SJSA1 (cell line): ENCODE data around the gene VPS8. TPM values are rescaled to one million over a fixed set of nuclear protein-coding genes. Genes with fewer than 3 reads are reported as not detected.

Experiments used
- DNase-seq, 2 experiments: peaks; one replicate each; pipeline ENCODE4 v3.0.0-alpha.2; 2015 to 2020; ENCODE audit warnings: low spot score in 2 of 2, low read depth in 1 of 2
- H3K27ac ChIP-seq: fragments of 250-450 bp; sonication (Bioruptor Pico); 2 replicates; pipeline ENCODE4 v1.5.1; 2020; ENCODE audit warnings: mild to moderate bottlenecking, moderate library complexity
- H3K27me3 ChIP-seq: fragments of 250-450 bp; sonication (Bioruptor Pico); replicated peaks from 2 replicates; pipeline ENCODE4 v1.5.1; 2020; ENCODE audit warnings: mild to moderate bottlenecking, moderate library complexity
- H3K36me3 ChIP-seq: fragments of 250-450 bp; sonication (Bioruptor Pico); 2 replicates; pipeline ENCODE4 v1.5.1; 2020; ENCODE audit warnings: mild to moderate bottlenecking
- H3K4me1 ChIP-seq: fragments of 250-450 bp; sonication (Bioruptor Pico); replicated peaks from 2 replicates; pipeline ENCODE4 v1.6.1; 2021; ENCODE audit warnings: mild to moderate bottlenecking
- H3K4me3 ChIP-seq: fragments of 250-450 bp; sonication (Bioruptor Pico); 2 replicates; pipeline ENCODE4 v1.5.1; 2020; ENCODE audit warnings: mild to moderate bottlenecking
- H3K9me3 ChIP-seq: fragments of 250-450 bp; sonication (Bioruptor Pico); replicated peaks from 2 replicates; pipeline ENCODE4 v1.5.1; 2020; ENCODE audit warnings: mild to moderate bottlenecking
- total RNA-seq: library from RNA; depleted of rRNA; stranded (reverse); fragments of >200 nt; shearing (Covaris generic); gene quantifications from 2 replicates; pipeline ENCODE4 v1.2.3, GENCODE V29; 2014; rRNA removed

VPS8 gene
- total RNA-seq = 41.0 and 43.9 TPM in 2 replicates

DNA sequence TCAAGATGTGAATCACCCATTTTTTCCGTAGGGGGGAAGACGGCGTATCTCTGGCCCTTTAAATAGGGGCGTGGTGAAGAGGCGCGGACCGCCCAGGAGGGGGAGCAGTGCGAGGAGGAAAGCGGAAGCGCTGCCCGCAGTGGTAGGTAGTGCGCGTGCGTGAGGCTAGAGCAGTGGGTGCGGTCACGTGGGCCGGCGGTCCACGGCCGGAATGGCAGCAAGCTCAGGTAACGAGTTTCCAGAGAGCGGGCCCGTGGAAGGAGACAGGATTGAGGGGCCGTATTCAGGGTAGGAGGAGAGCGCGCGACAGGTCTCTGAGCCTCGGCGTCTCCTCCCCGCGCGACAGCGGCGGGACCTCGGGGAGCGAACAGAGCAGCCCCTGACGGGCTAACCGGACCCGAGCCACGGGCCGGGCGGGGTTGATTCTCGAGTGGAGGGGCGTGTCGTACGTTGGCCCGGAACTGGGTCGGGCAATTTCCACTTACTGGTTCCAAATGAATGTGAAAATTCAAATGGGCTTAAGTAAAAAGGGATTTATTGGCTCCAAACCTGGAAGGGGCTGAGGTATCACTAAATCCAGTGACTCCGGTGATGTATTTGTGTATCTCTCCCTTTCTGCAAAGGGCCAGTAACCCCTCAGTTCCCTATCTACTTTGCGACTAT lies at the start of gene VPS8:
Gene VPS8 (plus strand): TSS at position 168 of the 663 bp plus-strand sequence. CDS start 12,467 bp downstream, outside the sequence.
- DNase-seq = peak; percentile 93 to 95
- H3K27ac ChIP-seq = peak within 1 kb of the TSS; percentile 27; the same call in 1 of the 2 replicates
- peaks cover 4% of the 10 kb centered on the region; the same call in 1 of the 2 replicates for H3K36me3 ChIP-seq

GRCh38 chr3:184764191-184764590 lies 47.8 kb upstream of the VPS8 start:
- Histone ChIP-seq H3K4me1 (no peaks in the 10 kb centered on the region), H3K27ac (no peak overlapping the region), H3K36me3 (no peaks in the 10 kb centered on the region), H3K4me3 (no peak overlapping the region), H3K27me3 (no peaks in the 10 kb centered on the region), H3K9me3 (no peaks in the 10 kb centered on the region)
- DNase-seq = no peak

More for the DNA sequence above, at the start of gene VPS8:
- no peaks in the 10 kb centered on the region for H3K9me3 ChIP-seq
- H3K4me3 ChIP-seq = peak within 1 kb of the TSS; percentile 73
- H3K27me3 ChIP-seq = no peaks in the 10 kb centered on the region
- peaks cover 45% of the 10 kb centered on the region for H3K4me1 ChIP-seq

DNA sequence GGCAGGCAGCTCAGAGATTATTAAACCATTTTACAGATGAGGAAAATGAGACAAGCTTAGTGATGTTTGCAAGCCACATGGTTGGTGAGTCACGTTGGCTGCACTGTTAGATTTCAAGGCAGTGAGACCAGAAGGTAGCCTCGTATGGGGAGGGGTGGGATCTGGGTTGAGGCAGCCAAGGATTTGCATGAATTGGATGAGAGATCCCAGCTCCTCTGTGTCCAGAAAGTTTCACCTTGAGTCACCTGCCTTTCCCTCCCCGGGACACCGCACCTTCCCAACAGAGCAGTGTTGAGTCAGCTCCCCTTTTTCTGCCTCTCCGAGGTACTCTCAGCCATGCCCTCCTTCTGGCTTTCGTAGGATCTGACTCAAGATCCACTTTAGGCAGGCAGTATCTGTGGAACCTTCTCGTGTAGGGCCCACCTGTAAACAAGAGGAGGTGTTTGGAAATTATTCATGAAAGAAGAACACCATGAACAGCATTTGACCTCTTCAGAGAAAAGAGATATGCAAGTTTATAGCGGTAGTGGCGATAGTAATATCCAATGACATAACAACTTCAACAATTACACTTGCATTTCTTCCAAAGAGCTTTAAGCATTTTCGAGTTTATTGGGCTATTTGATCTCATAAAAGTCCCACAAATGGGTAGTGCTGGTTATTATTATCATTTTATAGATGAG lies 46.8 kb upstream of the VPS8 start:
- Histone ChIP-seq H3K27ac (no peak overlapping the region), H3K27me3 (no peaks in the 10 kb centered on the region), H3K4me1 (no peaks in the 10 kb centered on the region), H3K9me3 (no peaks in the 10 kb centered on the region), H3K4me3 (no peak overlapping the region), H3K36me3 (no peaks in the 10 kb centered on the region)
- no peak for DNase-seq

DNA sequence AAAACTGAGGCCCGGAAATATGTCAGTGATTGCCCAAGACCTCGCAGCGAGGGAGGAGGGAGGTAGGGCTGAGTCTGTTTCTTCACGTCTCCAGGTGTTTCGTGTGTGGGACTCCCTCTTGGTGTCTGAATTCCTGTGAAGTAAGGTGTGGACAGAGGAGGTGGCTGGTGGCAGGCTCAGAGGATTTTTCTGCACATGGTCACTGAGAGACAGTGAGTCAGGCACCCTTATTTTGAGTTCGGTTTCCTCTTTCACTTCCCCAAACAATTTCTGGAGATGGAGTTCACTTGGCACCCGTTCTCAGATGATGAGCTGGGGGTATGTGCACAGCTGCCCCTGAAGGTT lies 46.3 kb upstream of the VPS8 start:
- DNase-seq = no peak
- no peak overlapping the region for H3K4me3 ChIP-seq
- no peak overlapping the region for H3K27ac ChIP-seq

GRCh38 chr3:184766555-184767261 lies 45.3 kb upstream of the VPS8 start:
- Histone ChIP-seq H3K36me3 (no peaks in the 10 kb centered on the region), H3K27ac (no peak overlapping the region), H3K4me3 (no peak overlapping the region), H3K27me3 (no peaks in the 10 kb centered on the region), H3K9me3 (no peaks in the 10 kb centered on the region), H3K4me1 (no peaks in the 10 kb centered on the region)
- no peak for DNase-seq

More for the DNA sequence above, 46.3 kb upstream of the VPS8 start:
- no peaks in the 10 kb centered on the region for H3K36me3 ChIP-seq
- no peaks in the 10 kb centered on the region for H3K9me3 ChIP-seq
- H3K27me3 ChIP-seq = no peaks in the 10 kb centered on the region
- H3K4me1 ChIP-seq = no peaks in the 10 kb centered on the region

DNA sequence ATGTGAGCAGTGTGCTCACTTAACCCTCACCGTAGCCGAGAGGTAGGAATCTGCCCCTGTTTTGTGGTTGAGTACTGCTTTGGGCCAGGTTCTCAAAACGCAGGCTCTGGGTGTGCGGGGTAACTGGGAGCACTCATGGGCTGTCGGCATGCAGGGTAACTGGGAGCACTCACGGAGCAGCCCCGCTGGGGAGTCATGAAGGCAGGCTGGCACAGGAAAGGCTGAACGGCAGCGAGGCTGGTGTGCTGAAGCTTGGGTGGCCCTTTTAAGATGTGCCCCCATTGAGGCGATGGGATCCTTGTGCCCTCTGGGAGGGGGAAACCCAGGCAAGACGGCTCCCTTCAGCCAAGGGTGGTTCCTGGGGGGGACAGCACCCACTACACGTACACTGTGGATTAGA lies 44.6 kb upstream of the VPS8 start:
- H3K9me3 ChIP-seq = no peaks in the 10 kb centered on the region
- H3K27me3 ChIP-seq = no peaks in the 10 kb centered on the region
- no peaks in the 10 kb centered on the region for H3K4me1 ChIP-seq
- no peak for DNase-seq
- H3K36me3 ChIP-seq = no peaks in the 10 kb centered on the region
- no peak overlapping the region for H3K27ac ChIP-seq
- no peak overlapping the region for H3K4me3 ChIP-seq

DNA sequence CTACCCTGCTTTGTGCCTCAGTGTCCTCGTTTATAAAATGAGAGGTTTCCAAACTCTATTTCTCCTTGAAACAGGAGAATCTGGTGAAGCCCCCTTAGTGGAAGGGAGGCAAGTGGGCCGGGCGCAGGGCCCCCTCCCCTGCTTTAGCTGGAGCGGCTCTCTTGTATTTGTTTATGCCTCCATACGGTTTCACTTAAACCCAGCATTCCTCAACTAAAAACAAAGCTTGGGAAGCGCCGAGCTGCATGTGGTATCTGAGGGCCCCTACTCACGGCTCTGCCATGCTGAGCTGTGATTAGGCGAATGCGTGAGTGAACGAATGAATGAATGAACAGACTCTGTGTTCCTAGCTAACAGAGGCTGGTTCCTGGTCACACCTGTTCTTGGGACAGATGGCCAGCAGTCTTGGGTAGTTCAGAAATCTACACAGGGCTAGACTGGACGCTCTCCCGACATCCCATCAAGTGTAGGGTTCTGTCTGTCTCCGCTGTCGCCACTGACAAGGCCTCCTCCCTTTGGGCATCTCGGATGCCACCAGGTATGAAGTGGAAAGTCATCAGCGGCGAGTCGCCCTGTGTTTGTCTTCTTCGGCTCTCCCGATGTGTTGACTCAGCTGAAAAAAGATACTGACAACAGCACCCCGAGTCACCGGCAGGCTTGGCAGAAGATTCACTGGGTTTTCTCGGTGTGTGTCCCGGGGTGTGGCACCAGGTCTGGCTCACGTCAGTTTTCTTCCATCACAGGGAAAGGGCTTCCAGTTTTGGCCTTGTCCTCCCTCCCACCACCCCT lies 42.4 kb upstream of the VPS8 start:
- H3K27me3 ChIP-seq = no peaks in the 10 kb centered on the region
- H3K4me1 ChIP-seq = no peaks in the 10 kb centered on the region
- no peak overlapping the region for H3K4me3 ChIP-seq
- H3K9me3 ChIP-seq = no peaks in the 10 kb centered on the region
- no peak overlapping the region for H3K27ac ChIP-seq
- H3K36me3 ChIP-seq = no peaks in the 10 kb centered on the region
- no peak for DNase-seq

DNA sequence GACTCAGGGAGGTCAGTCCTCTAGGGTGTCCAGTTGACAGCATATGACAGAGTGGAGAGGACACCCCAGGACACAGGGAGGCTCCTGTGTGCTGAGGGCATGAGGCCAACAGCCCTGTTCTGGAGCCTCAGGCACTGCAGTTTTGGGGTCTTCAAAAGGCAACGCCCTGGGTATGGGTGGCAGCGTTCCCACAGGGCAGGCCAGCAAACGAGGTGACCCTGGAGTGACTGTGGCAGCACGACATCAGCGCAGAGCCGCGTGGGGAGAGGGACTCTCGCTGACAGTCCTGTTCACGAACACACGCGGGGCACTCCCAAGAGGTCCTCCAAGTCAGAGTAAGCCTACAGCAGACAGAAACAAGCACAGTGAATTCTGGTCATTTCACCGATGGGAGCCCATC lies 41.4 kb upstream of the VPS8 start:
- Histone ChIP-seq H3K27ac (no peak overlapping the region), H3K9me3 (no peaks in the 10 kb centered on the region), H3K4me1 (no peaks in the 10 kb centered on the region), H3K4me3 (no peak overlapping the region), H3K27me3 (no peaks in the 10 kb centered on the region), H3K36me3 (no peaks in the 10 kb centered on the region)
- DNase-seq = no peak

- H3K36me3 ChIP-seq = no peaks in the 10 kb centered on the region
- no peaks in the 10 kb centered on the region for H3K4me1 ChIP-seq
- H3K27me3 ChIP-seq = no peaks in the 10 kb centered on the region
- DNase-seq = no peak
- H3K27ac ChIP-seq = no peak overlapping the region
- H3K4me3 ChIP-seq = no peak overlapping the region
- no peaks in the 10 kb centered on the region for H3K9me3 ChIP-seq
Observed at GRCh38 chr3:184771301-184772127, 40.5 kb upstream of the VPS8 start.

DNA sequence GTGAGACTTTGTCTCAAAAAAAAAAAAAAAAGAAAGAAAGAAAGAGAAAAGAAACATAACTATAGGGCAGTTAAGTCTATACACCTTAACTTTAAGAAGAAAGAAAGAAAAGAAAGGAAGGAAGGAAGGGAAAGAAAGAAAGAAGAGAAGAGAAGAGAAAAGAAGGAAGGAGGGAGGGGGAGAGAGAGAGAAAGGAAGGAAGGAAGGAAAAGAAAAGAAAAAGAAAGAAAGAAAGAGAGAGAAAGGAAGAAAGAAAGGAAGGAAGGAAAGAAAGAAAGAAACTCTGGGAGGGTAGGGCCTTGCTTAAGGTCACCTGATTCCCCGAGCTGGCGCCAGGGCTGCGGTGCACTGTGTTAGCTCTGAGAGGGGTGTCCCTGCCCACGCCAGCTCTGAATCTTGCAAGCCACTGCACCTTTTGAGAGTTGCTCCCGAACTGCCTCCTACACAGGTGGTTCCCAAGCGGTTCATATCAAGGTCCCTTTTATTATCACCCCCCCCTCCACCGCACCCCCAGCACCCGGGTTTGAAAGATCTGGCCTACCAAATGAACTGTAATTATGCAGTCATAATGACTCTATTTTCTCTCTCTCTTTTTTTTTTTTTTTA lies 39.2 kb upstream of the VPS8 start:
- H3K27ac ChIP-seq = no peak overlapping the region
- DNase-seq = no peak
- no peak overlapping the region for H3K4me3 ChIP-seq
- H3K4me1 ChIP-seq = no peaks in the 10 kb centered on the region
- H3K36me3 ChIP-seq = no peaks in the 10 kb centered on the region
- H3K9me3 ChIP-seq = no peaks in the 10 kb centered on the region
- no peaks in the 10 kb centered on the region for H3K27me3 ChIP-seq

GRCh38 chr3:184773283-184774186 lies 38.4 kb upstream of the VPS8 start:
- no peak overlapping the region for H3K4me3 ChIP-seq
- no peaks in the 10 kb centered on the region for H3K36me3 ChIP-seq
- no peaks in the 10 kb centered on the region for H3K9me3 ChIP-seq
- H3K27ac ChIP-seq = no peak overlapping the region
- H3K27me3 ChIP-seq = no peaks in the 10 kb centered on the region
- H3K4me1 ChIP-seq = no peaks in the 10 kb centered on the region
- no peak for DNase-seq

- Histone ChIP-seq H3K4me3 (no peak overlapping the region), H3K9me3 (no peaks in the 10 kb centered on the region), H3K4me1 (peaks cover 12% of the 10 kb centered on the region), H3K36me3 (no peaks in the 10 kb centered on the region), H3K27me3 (no peaks in the 10 kb centered on the region), H3K27ac (no peak overlapping the region)
- no peak for DNase-seq
Observed at GRCh38 chr3:184776916-184777315, 35.0 kb upstream of the VPS8 start.
